ENCODE results near the gene CFAP45. TPM values are rescaled to one million over a fixed set of nuclear protein-coding genes. Genes with fewer than 3 reads are reported as not detected.

Gene CFAP45
- total and polyA plus RNA-seq, 2 of the 8 experiments (the other 6 are each of a cell fraction or from before 2014, with no cell fraction given): 0.05 TPM; not detected in 1

DNA sequence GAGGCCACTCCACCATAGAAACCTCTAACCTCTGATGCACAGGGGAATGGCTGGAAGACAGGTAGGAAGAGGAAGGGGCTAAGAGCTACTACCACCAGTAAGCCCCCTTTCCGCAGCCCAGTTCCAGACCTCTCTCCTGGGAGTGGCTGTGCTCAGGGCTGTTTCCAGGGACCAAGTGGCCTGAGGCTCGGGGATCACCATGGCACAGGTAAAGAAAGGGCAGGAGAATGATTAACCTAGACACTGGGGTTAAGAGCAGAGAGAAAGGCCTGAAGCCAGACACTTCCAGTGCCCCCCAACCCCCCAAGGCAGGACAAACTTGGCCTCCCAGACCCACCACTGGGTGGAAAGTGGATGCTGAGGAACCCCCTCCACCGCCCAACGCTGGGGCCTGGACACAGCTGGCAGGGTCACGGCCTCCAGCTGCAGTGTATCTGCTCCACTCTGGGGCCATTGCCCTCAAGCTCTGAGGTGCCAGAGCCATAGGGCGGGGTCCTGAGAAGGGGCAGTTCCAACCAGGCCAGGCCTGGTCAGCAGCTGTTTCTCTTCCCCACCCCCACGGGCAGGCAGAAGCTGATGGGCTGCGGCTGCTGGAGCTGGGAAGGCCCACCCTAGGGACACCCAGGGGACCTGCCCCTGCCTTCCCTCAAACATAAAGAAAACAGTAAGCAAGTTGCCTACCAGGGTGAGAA is 22.7 kb upstream of the CFAP45 start (continued):
- TF ChIP-seq, protein P1, sequence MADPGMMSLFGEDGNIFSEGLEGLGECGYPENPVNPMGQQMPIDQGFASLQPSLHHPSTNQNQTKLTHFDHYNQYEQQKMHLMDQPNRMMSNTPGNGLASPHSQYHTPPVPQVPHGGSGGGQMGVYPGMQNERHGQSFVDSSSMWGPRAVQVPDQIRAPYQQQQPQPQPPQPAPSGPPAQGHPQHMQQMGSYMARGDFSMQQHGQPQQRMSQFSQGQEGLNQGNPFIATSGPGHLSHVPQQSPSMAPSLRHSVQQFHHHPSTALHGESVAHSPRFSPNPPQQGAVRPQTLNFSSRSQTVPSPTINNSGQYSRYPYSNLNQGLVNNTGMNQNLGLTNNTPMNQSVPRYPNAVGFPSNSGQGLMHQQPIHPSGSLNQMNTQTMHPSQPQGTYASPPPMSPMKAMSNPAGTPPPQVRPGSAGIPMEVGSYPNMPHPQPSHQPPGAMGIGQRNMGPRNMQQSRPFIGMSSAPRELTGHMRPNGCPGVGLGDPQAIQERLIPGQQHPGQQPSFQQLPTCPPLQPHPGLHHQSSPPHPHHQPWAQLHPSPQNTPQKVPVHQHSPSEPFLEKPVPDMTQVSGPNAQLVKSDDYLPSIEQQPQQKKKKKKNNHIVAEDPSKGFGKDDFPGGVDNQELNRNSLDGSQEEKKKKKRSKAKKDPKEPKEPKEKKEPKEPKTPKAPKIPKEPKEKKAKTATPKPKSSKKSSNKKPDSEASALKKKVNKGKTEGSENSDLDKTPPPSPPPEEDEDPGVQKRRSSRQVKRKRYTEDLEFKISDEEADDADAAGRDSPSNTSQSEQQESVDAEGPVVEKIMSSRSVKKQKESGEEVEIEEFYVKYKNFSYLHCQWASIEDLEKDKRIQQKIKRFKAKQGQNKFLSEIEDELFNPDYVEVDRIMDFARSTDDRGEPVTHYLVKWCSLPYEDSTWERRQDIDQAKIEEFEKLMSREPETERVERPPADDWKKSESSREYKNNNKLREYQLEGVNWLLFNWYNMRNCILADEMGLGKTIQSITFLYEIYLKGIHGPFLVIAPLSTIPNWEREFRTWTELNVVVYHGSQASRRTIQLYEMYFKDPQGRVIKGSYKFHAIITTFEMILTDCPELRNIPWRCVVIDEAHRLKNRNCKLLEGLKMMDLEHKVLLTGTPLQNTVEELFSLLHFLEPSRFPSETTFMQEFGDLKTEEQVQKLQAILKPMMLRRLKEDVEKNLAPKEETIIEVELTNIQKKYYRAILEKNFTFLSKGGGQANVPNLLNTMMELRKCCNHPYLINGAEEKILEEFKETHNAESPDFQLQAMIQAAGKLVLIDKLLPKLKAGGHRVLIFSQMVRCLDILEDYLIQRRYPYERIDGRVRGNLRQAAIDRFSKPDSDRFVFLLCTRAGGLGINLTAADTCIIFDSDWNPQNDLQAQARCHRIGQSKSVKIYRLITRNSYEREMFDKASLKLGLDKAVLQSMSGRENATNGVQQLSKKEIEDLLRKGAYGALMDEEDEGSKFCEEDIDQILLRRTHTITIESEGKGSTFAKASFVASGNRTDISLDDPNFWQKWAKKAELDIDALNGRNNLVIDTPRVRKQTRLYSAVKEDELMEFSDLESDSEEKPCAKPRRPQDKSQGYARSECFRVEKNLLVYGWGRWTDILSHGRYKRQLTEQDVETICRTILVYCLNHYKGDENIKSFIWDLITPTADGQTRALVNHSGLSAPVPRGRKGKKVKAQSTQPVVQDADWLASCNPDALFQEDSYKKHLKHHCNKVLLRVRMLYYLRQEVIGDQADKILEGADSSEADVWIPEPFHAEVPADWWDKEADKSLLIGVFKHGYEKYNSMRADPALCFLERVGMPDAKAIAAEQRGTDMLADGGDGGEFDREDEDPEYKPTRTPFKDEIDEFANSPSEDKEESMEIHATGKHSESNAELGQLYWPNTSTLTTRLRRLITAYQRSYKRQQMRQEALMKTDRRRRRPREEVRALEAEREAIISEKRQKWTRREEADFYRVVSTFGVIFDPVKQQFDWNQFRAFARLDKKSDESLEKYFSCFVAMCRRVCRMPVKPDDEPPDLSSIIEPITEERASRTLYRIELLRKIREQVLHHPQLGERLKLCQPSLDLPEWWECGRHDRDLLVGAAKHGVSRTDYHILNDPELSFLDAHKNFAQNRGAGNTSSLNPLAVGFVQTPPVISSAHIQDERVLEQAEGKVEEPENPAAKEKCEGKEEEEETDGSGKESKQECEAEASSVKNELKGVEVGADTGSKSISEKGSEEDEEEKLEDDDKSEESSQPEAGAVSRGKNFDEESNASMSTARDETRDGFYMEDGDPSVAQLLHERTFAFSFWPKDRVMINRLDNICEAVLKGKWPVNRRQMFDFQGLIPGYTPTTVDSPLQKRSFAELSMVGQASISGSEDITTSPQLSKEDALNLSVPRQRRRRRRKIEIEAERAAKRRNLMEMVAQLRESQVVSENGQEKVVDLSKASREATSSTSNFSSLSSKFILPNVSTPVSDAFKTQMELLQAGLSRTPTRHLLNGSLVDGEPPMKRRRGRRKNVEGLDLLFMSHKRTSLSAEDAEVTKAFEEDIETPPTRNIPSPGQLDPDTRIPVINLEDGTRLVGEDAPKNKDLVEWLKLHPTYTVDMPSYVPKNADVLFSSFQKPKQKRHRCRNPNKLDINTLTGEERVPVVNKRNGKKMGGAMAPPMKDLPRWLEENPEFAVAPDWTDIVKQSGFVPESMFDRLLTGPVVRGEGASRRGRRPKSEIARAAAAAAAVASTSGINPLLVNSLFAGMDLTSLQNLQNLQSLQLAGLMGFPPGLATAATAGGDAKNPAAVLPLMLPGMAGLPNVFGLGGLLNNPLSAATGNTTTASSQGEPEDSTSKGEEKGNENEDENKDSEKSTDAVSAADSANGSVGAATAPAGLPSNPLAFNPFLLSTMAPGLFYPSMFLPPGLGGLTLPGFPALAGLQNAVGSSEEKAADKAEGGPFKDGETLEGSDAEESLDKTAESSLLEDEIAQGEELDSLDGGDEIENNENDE (IDR thresholded peaks at IDR 0.05; ENCODE audit: insufficient replicate concordance, low read length): no peak
- TF ChIP-seq RNF2 (IDR thresholded peaks at IDR 0.05; ENCODE audit: borderline replicate concordance, low read depth, low read length, missing control alignments, poor library complexity, severe bottlenecking) (no peak), CBX8 (IDR thresholded peaks at IDR 0.05; ENCODE audit: borderline replicate concordance, low read depth, low read length) (no peak), RAD21 (IDR thresholded peaks at IDR 0.05 in 1 of 2, conservative IDR thresholded peaks at IDR 0.05 in 1 of 2; ENCODE audit: low read depth in 2 of 2, low read length in 2 of 2) (no peak), PHF8 (conservative IDR thresholded peaks at IDR 0.05; ENCODE audit: low read depth, low read length) (no peak), SUZ12 (IDR thresholded peaks at IDR 0.05; ENCODE audit: low read length) (no peak), GABPA (IDR thresholded peaks at IDR 0.05; ENCODE audit: borderline replicate concordance, insufficient read depth, low read length) (no peak)

All from H1 (cell line).